CD4-positive, alpha-beta T cell treated with Interleukin-10 for 1 hour (primary cell): ENCODE measurements around the gene SLC12A2.

Experiments used
- DNase-seq: peaks from one replicate; pipeline ENCODE4 v3.0.0-alpha.2; 2020

SLC12A2 gene

DNA sequence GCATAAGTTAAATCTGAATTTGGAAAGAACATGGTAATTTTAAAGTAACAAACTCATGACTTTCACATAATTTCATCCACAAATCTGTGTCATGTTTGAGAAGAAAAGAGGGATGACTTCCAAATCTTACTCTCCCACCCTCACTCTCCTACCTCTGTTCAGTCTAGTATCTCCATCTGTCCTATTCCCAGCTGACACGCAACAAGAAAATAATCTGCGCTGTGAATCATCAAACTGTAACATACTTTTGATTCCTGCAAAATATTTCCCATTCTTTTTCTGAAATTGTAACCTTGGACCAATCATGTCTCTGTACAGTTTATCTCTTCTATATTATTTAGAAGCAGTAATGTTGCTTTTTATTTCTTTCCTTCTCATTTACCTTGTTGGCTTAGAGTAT is 91.4 kb downstream of the SLC12A2 start:
- DNase-seq = no peak

DNA sequence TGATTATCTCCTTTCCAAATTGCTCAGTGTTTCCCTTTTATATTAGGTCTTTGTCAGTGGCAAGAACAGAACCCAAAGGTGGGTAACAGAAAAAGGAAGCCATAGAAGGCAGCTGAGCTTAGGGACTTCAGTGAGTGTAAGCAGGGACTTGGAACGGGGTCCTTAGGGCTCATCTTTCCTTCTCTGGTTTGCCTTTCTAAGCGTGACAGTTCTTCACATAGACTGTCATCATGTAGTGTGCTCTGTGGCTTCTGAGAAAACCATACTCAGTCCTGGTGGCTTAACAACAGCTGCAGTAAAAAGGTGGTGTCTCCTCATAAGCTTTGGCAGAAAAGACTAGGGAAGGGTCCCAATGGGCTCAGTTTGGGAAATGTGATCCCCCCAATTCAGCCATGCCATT is 108.8 kb downstream of the SLC12A2 start:
- no peak for DNase-seq

DNA sequence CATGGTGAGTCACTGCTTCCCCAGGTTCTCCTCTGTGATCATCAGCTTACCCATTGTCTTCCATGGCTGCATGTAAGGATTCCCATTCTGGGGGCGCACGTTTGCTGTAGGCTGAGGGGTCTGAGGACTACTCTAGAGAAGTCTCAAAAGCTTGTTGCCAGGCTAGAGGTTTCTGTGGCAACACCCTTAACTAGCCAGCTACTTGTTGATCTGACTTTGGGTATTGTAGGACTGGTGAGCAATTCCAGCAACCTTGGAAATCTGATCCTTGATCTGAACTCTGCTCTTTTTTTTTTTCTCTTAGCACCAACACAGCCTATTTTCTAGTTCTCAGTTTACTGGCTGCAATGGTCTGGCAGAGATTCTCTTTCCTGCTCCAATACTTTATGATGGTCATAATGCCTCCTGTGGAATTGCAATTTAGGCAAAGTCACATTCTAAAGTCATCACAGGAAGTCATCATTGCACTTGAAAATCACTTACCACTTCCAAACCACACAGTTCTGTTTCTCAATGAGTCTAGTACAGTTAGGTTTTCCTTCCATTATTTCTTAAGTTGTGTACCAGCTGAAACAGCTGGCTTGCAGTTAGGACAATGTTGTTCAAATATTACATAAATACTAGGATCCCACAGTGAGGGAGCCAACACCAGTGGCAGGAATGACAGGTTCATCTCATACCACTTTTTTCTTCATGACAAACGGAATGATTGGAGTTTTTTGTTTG is 110.3 kb downstream of the SLC12A2 start:
- DNase-seq = no peak

DNA sequence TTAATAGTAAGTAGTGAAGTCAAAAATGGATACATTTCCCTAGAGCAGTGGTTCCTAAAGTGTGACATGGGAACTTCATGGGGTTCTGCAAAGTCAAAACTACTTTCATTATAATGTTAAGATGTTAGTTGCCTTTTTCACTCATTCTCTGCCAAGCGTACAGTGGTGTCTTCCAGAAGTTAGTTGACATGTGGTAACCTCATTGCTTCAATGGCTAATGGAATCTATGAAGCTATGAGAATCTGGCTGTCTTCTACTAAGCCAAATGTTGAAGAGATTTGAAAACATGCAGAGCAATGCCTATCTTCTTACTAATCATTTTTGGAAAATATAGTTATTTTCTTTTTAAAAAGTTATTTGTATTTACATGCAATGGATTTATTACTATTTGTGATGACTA is 111.8 kb downstream of the SLC12A2 start:
- no peak for DNase-seq

DNA sequence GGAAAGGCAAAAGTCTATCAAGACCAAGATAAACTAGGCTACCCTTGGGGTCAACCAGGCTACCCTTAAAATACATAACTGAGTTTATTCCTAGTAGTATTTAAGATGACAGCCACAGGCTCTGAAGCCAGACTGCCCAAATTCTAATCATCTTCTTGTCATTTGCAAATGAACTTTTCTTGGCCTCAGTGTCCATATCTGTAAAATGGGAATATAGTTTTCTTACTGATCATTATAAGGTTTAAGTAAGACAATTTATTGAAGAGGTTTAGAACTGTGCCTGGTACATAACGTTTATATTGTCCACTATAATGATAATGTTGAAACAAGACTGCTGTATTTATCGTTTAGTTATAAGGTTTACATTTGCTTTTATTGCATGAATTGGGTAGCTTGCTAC is 112.5 kb downstream of the SLC12A2 start:
- no peak for DNase-seq

DNA sequence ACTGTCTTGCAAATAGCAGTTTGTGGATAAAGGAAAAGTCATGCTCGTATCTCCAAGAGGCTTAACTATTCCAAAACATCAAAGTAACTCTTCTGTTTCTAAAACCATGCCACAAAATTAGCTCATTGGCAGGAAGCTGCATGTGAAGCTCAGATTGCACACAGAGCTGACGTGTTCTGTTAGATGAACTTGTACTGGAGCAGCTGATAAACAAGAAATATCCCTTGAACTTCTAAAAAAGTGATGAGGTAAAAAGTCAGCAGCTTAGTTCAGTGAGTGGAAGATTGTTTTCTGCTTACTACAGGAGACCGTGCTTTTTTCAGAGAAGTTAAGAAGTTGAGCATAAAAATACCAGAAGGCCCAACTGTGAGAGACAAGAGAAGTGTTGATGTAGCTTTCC is 113.2 kb downstream of the SLC12A2 start:
- DNase-seq = peak; percentile 22

DNA sequence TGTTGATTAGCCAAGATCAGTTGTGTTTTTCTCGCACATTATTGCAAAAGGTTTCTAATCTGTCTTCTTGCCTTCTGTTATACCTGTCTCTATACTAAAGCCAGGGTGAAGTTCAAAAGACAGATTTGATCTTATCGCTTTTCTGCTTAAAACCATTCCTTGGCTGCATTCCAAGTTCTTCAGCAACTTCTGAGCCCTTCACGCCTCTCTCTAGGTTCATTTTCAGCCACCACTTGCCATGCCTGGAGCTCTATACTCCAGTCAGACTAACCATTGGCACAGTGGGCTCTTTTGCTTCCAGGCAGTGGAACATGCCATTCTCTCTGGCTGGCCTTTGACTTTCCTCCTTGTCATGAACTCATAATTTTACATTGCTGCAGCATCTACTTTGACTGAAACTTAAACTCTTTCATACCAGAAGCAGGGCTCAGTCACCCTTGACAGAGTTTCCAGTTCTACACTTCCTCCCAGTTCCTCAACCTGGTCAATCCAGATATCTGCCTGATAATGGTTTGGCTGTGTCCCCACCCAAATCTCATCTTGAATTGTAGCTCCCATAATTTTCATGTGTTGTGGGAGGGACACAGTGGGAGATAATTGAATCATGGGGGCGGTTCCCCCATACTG is 114.4 kb downstream of the SLC12A2 start:
- peak; percentile 40 for DNase-seq

DNA sequence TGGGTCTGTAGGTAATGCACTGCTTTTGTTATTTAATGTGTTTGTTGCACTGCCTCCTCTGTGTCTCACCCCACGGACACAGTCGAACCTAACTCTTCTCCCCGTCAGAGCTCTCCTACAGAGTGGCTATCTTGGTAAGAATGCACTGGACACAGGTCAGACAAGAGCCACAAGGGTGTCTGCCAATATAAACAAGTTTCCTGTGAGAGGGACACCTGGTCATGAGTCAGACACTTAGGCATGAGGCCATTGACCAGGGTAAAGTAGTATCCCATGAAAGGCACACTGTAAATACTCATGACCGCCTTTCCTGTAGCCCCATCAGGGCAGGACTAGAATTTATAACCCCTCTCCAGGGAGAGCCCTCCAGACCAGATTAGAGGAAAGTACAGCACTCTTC is 115.5 kb downstream of the SLC12A2 start:
- no peak for DNase-seq

DNA sequence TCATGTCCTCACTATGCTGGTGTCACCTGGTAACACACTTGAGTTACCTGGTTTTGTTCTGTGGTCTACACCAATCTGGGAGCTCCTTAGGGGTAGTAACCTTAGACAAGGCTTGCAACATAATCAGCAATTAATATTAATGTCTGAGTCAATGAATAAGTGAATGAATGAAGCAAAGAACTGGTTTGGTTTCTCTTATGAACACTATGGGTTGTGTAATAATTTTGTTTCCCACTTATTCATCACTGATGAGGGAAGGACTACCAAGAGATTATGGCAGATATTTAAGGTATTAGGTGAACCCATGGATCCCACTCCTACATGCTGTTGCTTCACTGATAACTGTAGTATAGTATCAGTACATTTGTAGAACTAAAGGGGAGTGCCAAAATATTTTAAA is 116.0 kb downstream of the SLC12A2 start:
- DNase-seq = no peak

DNA sequence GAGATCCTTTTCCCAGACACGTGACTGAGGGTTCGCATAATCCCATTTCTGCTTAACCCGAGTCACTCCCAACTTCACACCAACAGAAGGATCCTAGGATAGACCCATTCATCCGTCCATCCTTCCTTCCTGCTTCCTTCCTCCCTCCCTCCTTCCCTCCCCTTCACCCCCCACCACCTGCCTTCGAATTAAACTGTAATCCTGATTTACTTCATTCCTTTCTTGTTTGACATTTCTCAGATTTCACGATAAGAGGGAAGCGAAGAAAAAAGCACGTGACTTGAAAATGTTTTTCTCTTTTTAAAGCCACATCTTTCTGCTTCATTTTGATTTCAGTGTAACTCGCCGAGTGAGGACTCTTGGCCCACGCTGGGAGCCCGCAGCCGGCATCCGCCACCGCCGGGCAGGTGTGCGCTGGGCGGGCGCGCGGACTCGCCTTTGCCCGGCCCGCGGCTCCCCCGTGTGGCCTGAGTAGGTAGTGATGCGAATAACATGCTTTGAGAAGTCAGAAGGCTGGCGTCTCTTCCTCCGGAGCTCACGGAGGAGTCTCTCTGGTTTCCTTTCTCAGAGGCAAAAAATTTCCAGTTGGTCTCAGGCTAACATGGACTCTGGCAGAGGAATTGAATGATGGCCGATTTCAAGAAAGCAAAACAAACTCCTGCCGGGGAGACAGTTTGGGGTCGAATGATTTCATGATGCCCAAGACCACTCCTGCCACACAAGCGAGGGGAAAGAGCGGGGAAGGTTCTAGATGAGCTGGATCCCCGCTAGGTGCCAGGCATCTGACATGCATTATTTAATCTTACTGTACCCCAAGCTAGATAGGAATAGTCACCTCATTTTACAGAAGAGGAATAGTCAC is 117.7 kb downstream of the SLC12A2 start:
- peak; percentile 82 for DNase-seq

DNA sequence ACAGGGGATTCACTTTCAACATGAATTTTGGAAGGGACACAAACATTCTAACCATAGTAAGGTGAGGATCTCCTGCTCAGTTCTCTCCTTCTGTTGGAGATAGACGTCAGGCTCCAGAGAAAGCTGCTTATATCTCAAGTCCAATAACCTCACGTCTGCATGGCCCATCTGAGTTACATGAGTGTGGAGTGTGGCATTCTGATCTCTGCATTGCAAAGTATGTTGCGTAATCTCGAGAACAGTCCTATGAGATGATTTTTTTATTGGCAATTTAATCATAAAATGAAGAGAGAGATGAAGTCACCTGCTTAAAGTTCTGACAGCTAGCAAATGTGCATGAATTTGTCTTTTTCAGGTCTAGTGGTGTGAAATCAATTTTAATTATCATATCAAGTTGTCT is 118.8 kb downstream of the SLC12A2 start:
- no peak for DNase-seq

DNA sequence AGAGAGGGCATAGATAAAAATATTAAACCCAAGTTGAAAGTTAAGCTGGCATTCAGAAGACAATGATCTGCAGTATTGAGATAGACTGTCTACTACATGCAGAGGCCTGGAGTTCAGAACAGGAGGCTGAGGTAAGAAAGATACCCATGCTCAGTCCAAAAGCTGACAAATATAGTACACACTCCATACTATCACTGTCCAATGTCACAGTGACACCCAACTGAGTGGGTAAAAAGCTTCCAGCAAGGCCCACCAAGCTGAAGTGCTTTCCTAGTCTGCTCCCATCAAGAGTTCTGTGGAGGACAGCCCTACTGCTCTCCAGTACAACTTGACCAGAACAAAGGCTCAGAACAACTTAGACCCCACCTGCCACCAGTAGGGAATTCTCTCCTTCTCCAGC is 124.9 kb downstream of the SLC12A2 start:
- DNase-seq = no peak

DNA sequence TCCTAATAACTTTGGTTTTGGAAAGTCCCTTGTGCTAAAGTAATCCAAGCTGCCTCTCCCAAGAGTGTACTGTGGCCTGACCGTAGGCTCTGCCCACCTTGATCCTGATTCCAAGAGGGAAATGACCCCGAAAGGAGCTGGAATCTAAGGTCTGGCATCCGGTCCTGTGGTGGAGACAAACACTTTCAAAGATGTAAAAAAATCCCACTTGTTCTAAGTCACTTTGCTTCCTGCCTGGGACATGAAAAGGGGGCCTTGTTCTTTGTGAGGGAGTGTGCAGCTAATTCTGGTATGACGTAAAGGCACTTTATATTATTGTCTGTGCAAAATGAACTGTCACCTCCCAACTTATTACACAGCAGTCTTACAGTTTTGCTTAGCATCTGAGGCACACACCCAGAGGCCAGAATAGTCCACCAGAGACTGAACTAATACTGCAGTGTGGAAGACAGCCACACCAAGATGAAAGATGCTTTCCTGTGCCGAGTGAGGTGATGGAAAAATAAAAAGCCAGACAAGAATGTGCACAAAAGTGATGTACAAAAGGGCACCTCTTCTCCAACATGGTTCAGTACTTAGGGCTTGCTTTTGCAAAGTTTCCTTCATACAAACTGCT is 128.7 kb downstream of the SLC12A2 start:
- no peak for DNase-seq

DNA sequence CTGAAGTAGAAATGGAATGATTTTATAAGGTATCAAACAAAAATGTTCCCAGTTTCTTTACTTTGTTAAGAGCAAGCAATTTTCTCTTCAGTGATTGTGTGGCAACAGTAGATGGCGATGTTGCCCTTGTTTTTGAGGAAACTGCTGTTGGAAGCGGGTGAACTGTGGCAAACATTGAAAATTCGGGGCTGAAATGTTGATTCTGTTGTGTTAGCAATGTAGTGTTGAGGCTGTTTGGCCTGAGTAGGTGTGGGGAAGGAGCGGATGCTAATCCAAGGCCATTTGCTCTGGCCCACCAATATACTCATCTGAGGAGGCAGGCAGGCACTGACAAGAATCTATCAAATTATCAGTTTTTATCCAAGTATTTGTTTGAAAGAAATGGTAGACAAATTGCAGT is 129.8 kb downstream of the SLC12A2 start:
- DNase-seq = peak; percentile 38

DNA sequence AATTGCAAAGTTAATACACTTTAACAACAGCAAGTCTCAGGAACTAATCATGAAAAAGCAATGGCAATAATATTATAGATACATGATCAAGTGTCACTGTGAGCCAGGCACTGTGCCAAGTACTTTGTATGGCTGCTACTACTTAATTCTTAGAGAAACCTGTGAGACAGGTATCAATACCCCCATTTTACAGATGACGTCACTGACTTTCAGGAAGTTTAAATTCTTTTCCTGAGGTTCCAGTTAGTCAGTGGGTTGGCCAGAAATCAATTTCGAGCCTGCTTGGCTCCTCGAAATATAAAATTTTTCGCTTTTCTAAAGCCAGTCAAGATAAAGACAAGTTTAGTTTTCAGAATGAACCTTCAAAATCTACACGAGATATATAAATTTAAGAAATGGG is 130.3 kb downstream of the SLC12A2 start:
- DNase-seq = no peak

DNA sequence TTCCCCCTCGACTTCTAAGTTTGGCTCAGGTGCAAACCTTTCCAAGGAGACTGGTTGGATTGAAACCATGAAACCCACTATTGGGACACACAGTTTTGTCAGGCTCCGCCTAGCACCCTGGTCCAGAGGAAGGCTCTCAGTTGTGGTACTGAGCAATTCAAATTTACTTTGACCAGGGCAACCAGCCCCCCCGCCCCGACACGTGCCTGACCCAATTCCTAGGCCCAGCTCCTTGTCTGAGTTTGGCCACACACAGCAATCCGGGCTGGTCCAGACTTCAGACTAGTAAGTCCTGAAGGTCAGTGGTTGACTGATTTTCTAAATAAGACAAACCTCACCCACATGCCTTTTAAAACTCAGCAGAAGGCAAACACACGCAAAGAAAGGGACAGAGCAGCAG is 132.7 kb downstream of the SLC12A2 start:
- DNase-seq = no peak

DNA sequence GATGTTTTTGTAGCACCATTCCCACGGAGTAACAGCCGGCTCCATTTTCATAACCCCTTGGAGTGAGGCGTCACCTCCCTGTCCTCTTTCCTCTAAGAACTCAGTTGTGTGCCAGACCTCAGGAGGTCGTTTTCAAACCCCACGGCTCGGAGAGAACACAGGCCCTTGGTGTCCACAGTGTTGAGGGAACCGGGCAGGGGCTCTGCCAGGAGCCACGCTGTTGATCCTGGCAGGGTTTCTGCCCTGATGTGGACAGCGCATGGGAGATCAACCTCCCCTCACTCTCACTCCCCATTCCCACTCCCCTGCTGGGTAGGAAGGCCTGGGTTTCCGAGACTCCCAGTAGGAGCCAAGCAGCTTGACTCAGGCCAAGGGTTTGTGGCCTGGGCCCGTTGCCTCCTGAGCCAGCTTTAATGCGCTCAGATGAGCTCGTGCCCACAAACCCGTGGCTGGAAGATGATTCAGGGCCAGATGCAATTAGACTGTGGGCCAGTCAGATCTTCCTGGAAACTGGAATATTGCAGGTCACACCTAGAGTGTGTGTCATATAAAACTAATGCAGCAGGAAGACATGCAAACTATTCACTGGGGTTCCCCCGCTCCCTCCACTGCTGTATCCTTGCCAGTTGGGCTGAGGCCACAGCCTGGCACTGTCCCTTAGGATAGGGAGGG is 133.4 kb downstream of the SLC12A2 start:
- DNase-seq = no peak

DNA sequence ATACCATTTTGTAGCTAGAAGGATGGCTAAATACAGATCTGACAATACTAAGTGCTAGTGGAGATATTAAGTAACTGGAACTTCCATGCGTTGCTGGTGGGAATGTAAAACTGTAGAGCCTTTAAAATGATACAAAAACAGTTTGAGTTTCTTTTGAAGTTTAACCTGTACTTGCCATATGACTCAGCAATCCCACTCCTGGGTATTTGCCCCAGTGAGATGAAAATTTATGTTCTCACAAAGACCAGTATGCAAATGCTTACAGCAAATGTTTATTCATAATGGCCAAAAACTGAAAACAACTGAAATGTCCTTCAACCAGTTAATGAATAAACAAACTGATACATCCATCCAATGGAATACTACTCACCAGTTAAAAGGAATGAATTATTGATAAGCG is 137.3 kb downstream of the SLC12A2 start:
- DNase-seq = no peak

DNA sequence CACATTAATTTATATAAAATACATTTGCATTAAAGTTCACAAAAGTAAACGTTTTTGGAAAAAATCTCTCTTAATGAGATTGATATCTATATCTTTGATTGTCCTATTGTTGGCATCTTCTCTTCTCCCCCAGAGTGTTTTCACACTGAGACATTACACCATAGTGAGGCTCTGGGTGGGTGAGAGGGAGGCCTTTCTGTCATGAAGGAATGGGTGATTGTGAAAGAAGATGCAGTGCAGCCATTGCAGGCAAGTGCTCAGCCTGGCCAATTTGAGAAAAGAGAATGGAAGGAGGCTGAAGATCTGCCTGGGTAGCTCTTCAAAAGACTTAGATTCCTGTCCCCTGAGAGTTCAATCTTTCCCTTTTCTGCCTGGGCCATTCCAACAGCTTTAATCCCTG is 140.8 kb downstream of the SLC12A2 start:
- DNase-seq = no peak

DNA sequence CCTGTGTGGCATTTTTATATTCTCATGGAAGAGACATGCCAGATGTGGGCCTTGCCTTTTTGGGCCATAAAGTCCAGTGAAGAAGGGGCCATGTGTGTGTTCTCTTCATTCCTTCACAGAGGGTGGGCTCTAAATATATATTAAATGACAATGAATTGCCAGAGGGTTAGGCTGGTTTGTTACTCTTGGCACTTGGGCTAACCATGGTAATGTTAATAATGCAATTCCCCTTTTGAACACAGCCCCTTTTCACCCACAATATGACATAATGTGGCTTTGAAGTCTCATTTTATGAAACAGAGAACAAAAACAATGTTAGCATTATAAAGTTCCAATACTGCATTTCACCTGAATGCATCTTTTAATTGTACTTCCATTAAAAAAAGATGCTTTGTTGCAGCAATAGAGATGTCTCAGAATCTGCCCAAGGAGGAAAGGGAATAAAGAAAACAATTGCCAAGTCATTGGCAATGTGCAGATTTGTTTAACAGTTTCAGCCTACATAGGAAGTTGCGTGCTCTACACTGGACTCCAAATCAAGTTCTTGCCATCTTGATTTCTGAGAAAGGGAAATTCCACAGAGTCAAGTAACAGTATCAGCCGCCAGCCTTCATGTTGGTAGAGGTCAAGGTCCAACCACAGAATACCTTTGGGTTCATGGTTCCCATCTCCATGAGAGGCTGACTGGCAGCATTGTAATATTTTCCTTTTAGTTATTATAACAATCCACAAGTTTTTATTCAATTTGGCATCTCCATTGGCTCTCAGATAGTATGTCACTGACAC is 141.9 kb downstream of the SLC12A2 start:
- DNase-seq = no peak

DNA sequence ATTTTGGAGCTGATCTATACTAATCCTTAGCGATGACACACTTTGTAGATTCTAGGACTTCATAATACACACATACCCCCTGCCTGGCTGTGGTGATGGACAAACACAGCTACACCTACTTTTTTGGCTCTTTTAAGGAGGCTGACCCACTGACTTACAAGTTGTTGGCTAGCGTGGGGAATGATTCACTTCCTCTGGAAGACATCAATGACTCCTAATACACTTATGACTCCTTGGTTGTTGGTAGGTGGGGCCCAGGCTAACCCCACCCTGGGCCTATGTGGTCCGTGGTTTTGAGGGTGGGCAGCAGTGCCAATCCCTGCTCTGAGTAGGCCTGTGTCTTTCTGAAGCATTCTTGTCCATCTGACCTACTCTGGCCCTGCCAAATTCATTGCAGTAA is 144.4 kb downstream of the SLC12A2 start:
- DNase-seq = no peak

DNA sequence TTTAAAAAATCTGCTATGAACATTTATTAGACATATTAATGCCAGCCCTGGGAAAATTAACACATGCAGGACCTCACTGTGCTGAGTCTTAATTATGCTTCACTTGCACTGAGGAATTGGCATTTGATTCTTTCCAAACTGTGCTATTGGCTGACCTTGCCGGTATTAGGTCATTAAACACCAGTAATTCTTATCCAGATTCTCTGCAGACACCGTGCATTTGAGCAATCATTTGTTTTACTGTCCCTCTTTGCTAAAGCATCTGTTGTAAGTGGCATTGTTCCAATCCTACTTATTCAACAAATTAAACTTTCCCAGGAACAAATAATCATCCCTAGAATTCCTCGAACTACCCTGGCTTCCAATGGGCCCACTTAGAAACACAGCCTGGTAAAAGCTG is 145.0 kb downstream of the SLC12A2 start:
- no peak for DNase-seq
